NCI-H226 (cell line): ENCODE data around the gene SVIL.

Experiments
- DNase-seq: peaks from one replicate; pipeline ENCODE4 v3.0.0-alpha.2; 2015

The SVIL gene

GRCh38 chr10:29634764-29635625, at the start of gene SVIL:
Gene SVIL (minus strand): TSS chr10:29634971. CDS start chr10:29555058, 79,913 bp downstream.
- DNase-seq = no peak

- no peak for DNase-seq
Measured at GRCh38 chr10:29681676-29682448, 47.1 kb upstream of the SVIL start.

- no peak for DNase-seq
Measured at GRCh38 chr10:29680091-29680490, 45.3 kb upstream of the SVIL start.

- DNase-seq = no peak
Measured at GRCh38 chr10:29676732-29677131, 42.0 kb upstream of the SVIL start.

GRCh38 chr10:29675984-29676383, 41.2 kb upstream of the SVIL start:
- DNase-seq = no peak

GRCh38 chr10:29671968-29672367, 37.2 kb upstream of the SVIL start:
- DNase-seq = no peak

GRCh38 chr10:29671228-29671780, 36.5 kb upstream of the SVIL start:
- DNase-seq = no peak

GRCh38 chr10:29670761-29671160, 36.0 kb upstream of the SVIL start:
- no peak for DNase-seq

GRCh38 chr10:29669149-29669548, 34.4 kb upstream of the SVIL start:
- DNase-seq = peak; percentile 9

GRCh38 chr10:29668628-29669027, 33.9 kb upstream of the SVIL start:
- peak; percentile 63 for DNase-seq

GRCh38 chr10:29667191-29667590, 32.4 kb upstream of the SVIL start:
- no peak for DNase-seq

- DNase-seq = no peak
Measured at GRCh38 chr10:29666201-29666600, 31.4 kb upstream of the SVIL start.

- DNase-seq = no peak
Measured at GRCh38 chr10:29663718-29664117, 28.9 kb upstream of the SVIL start.

GRCh38 chr10:29658984-29659965, 24.5 kb upstream of the SVIL start:
- peak; percentile 92 for DNase-seq

- DNase-seq = no peak
Measured at GRCh38 chr10:29657719-29658274, 23.0 kb upstream of the SVIL start.

- no peak for DNase-seq
Measured at GRCh38 chr10:29656451-29656992, 21.8 kb upstream of the SVIL start.

- DNase-seq = no peak
Measured at GRCh38 chr10:29652192-29652591, 17.4 kb upstream of the SVIL start.

- DNase-seq = no peak
Measured at GRCh38 chr10:29651767-29652166, 17.0 kb upstream of the SVIL start.

GRCh38 chr10:29650552-29650944, 15.8 kb upstream of the SVIL start:
- no peak for DNase-seq

GRCh38 chr10:29649561-29650551, 15.1 kb upstream of the SVIL start:
- DNase-seq = no peak

GRCh38 chr10:29648983-29649268, 14.2 kb upstream of the SVIL start:
- DNase-seq = no peak
